Measurements from ENCODE around the gene METTL18. TPM values are rescaled to one million over a fixed set of nuclear protein-coding genes. Genes with fewer than 3 reads are reported as not detected.

Gene METTL18
- total RNA-seq, 1 donor from 2014 or later, result 19.2 TPM

GRCh38 chr1:169797281-169797680 is 2.6 kb upstream of the METTL18 start:
- intact Hi-C loops (cut with DNase I), result loop anchor here (10.0 kb wide), 1 partner anchor 432 kb away; the partner anchor contains the start of genes BLZF1 and NME7
- H3K27ac ChIP-seq, result no peak overlapping the region
- H3K4me3 ChIP-seq, result no peak overlapping the region
- H3K36me3 ChIP-seq, result no peaks in the 10 kb centered on the region
- DNase-seq (ENCODE audit: low spot score in 2 of 2), result no peak
- H3K27me3 ChIP-seq, result no peaks in the 10 kb centered on the region
- no peaks in the 10 kb centered on the region for H3K9me3 ChIP-seq
- TF ChIP-seq CTCF (IDR thresholded peaks at IDR 0.05), result no peak
- H3K4me1 ChIP-seq, result peaks cover 3 to 4% of the 10 kb centered on the region in 2 donors

DNA sequence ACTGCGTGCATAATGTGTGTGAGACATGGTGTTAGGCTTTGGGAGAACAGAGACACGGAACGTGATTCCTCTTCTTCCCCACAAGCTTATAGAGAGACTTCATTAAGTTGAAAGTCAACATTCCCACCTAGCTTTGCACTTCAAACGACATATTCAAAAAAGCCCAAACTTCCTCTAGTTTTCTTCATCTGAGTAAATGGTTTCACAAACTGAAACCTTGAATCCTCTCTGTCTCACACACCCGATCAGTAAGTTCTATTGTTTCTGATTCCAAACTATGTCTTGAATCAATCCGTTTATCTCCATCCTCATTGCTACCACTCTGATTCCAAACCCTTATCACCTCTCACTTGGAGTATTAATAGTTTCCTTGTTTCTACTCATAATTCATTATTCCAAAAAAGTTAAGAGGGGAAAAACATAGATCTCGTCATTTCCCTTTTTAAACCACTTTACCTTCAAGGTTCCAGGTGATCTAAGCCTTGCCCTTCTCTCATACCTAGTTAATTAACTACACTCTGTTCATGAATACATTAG is 1.6 kb upstream of the METTL18 start:
- Histone ChIP-seq H3K27me3 (no peaks in the 10 kb centered on the region), H3K9me3 (no peaks in the 10 kb centered on the region), H3K36me3 (no peaks in the 10 kb centered on the region), H3K4me3 (no peak overlapping the region), H3K4me1 (peaks cover 3 to 4% of the 10 kb centered on the region in 2 donors), H3K27ac (no peak overlapping the region)
- TF ChIP-seq CTCF (IDR thresholded peaks at IDR 0.05), result no peak
- DNase-seq (ENCODE audit: low spot score in 2 of 2), result no peak
- intact Hi-C loops (cut with DNase I), result loop anchor here (10.0 kb wide), 1 partner anchor 432 kb away; the partner anchor contains the start of genes BLZF1 and NME7

DNA sequence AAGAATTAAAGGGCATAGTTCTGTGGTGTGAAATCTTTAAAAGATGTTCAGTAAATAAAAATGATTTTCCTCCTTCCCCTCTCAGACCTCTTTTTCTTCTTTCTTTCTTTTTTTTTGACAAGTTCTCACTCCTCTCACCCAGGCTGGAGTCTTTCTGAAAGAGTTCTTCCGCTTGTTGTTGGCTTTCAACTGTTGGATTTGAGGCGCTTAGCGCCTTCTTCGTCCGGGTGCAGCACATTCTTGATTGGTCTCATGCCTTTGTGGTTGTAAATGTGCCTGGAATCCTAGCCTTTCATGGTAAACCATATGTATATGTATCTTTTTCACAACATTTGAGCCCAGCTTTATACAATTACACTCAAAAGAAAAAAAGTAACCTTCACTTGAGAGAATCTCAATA is 980 bp upstream of the METTL18 start:
- Histone ChIP-seq H3K4me1 (peaks cover 3 to 4% of the 10 kb centered on the region in 2 donors), H3K27ac (no peak overlapping the region), H3K36me3 (no peaks in the 10 kb centered on the region), H3K9me3 (no peaks in the 10 kb centered on the region), H3K4me3 (peak overlapping the region; percentile 55 to 78), H3K27me3 (no peaks in the 10 kb centered on the region)
- intact Hi-C loops (cut with DNase I), result loop anchor here (1.0 to 10.0 kb wide), 2 partner anchors 98 to 431 kb away; partner anchors contain the start of genes BLZF1, NME7 and SCYL3
- no peak for TF ChIP-seq CTCF (IDR thresholded peaks at IDR 0.05)
- DNase-seq (ENCODE audit: low spot score in 2 of 2), result no peak

- intact Hi-C loops (cut with DNase I), result loop anchor here (10.0 kb wide), 1 partner anchor 429 kb away; the partner anchor contains the start of genes BLZF1 and NME7
- Histone ChIP-seq H3K4me3 (peak overlapping the region; percentile 55 to 78), H3K27ac (no peak overlapping the region), H3K27me3 (no peaks in the 10 kb centered on the region), H3K9me3 (no peaks in the 10 kb centered on the region), H3K4me1 (peaks cover 3 to 4% of the 10 kb centered on the region in 2 donors), H3K36me3 (no peaks in the 10 kb centered on the region)
- TF ChIP-seq CTCF (IDR thresholded peaks at IDR 0.05), result no peak
- DNase-seq (ENCODE audit: low spot score in 2 of 2), result no peak
These were observed 977 bp downstream of the METTL18 start for GRCh38 chr1:169793730-169794129.

DNA sequence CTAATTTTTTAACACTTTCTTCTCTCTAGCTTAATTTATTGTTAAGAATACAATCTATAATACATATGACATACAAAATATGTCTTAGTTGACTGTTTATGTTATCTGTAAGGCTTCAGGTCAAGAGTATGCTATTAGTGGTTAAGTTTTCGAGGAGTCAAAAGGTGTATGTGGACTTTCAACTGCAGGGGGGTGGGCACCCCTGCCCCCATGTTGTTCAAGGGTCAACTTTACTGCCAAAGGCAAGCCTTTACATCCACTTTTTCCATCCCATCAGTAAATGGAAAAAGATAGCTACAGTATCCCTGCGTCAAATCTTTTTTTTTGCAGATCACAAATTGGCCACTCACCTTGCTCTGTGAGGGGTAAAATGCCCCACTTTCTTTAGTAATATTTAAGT is 6.3 kb downstream of the METTL18 start:
- Histone ChIP-seq H3K27me3 (no peaks in the 10 kb centered on the region), H3K36me3 (no peaks in the 10 kb centered on the region), H3K9me3 (no peaks in the 10 kb centered on the region), H3K4me1 (peaks cover 0 to 3% of the 10 kb centered on the region in 2 donors), H3K4me3 (no peak overlapping the region), H3K27ac (no peak overlapping the region)
- intact Hi-C loops (cut with DNase I), result no loop called here
- no peak for DNase-seq (ENCODE audit: low spot score in 2 of 2)
- no peak for TF ChIP-seq CTCF (IDR thresholded peaks at IDR 0.05)
